Measurements from ENCODE around the gene TFAM. TPM values are rescaled to one million over a fixed set of nuclear protein-coding genes. Genes with fewer than 3 reads are reported as not detected.

Gene TFAM
- total RNA-seq, 1 experiment from 2014 or later = 74.4 TPM

DNA sequence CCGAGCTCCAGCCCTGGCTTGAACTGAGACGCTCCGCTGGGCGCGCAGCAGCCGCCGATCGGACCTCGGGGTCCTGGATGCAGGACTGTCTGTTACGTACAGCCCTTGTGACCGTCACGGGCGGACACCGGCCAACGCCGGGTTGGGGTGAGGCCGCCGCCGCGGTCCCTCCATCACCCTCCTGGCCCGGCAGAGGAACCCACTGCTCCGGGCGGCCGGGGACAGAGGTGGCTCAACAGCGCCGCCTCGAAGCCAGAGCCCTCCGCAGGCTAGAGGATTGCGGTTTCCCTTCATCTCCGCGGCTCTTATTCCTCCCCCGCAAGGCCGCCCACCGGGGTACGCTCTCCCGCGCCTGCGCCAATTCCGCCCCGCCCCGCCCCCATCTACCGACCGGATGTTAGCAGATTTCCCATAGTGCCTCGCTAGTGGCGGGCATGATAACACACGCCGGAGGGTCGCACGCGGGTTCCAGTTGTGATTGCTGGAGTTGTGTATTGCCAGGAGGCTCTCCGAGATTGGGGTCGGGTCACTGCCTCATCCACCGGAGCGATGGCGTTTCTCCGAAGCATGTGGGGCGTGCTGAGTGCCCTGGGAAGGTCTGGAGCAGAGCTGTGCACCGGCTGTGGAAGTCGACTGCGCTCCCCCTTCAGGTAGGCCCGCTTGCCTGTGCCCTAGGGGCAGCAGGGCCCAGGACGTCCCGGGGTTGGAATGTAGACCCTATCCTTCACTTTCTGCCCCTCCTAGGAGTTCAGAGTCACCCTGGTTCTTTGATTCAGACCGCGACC, at the start of gene TFAM (continued):
- TF ChIP-seq, protein P1, sequence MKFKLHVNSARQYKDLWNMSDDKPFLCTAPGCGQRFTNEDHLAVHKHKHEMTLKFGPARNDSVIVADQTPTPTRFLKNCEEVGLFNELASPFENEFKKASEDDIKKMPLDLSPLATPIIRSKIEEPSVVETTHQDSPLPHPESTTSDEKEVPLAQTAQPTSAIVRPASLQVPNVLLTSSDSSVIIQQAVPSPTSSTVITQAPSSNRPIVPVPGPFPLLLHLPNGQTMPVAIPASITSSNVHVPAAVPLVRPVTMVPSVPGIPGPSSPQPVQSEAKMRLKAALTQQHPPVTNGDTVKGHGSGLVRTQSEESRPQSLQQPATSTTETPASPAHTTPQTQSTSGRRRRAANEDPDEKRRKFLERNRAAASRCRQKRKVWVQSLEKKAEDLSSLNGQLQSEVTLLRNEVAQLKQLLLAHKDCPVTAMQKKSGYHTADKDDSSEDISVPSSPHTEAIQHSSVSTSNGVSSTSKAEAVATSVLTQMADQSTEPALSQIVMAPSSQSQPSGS (CRISPR knock-in tag; IDR thresholded peaks at IDR 0.05; ENCODE audit: borderline replicate concordance, low read depth) = no peak
- TF ChIP-seq, protein P2, sequence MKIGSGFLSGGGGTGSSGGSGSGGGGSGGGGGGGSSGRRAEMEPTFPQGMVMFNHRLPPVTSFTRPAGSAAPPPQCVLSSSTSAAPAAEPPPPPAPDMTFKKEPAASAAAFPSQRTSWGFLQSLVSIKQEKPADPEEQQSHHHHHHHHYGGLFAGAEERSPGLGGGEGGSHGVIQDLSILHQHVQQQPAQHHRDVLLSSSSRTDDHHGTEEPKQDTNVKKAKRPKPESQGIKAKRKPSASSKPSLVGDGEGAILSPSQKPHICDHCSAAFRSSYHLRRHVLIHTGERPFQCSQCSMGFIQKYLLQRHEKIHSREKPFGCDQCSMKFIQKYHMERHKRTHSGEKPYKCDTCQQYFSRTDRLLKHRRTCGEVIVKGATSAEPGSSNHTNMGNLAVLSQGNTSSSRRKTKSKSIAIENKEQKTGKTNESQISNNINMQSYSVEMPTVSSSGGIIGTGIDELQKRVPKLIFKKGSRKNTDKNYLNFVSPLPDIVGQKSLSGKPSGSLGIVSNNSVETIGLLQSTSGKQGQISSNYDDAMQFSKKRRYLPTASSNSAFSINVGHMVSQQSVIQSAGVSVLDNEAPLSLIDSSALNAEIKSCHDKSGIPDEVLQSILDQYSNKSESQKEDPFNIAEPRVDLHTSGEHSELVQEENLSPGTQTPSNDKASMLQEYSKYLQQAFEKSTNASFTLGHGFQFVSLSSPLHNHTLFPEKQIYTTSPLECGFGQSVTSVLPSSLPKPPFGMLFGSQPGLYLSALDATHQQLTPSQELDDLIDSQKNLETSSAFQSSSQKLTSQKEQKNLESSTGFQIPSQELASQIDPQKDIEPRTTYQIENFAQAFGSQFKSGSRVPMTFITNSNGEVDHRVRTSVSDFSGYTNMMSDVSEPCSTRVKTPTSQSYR (CRISPR knock-in tag; IDR thresholded peaks at IDR 0.05) = peak; percentile 91
- no peak for TF ChIP-seq TEAD4 (CRISPR knock-in tag; IDR thresholded peaks at IDR 0.05)
- TF ChIP-seq FOXJ3 (CRISPR knock-in tag; IDR thresholded peaks at IDR 0.05; ENCODE audit: borderline replicate concordance) = no peak
- TF ChIP-seq, protein P3, sequence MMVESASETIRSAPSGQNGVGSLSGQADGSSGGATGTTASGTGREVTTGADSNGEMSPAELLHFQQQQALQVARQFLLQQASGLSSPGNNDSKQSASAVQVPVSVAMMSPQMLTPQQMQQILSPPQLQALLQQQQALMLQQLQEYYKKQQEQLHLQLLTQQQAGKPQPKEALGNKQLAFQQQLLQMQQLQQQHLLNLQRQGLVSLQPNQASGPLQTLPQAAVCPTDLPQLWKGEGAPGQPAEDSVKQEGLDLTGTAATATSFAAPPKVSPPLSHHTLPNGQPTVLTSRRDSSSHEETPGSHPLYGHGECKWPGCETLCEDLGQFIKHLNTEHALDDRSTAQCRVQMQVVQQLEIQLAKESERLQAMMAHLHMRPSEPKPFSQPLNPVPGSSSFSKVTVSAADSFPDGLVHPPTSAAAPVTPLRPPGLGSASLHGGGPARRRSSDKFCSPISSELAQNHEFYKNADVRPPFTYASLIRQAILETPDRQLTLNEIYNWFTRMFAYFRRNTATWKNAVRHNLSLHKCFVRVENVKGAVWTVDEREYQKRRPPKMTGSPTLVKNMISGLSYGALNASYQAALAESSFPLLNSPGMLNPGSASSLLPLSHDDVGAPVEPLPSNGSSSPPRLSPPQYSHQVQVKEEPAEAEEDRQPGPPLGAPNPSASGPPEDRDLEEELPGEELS (CRISPR knock-in tag; IDR thresholded peaks at IDR 0.05) = no peak
- no peak for TF ChIP-seq GTF2I (CRISPR knock-in tag; conservative IDR thresholded peaks at IDR 0.05)
- TF ChIP-seq, protein P4, sequence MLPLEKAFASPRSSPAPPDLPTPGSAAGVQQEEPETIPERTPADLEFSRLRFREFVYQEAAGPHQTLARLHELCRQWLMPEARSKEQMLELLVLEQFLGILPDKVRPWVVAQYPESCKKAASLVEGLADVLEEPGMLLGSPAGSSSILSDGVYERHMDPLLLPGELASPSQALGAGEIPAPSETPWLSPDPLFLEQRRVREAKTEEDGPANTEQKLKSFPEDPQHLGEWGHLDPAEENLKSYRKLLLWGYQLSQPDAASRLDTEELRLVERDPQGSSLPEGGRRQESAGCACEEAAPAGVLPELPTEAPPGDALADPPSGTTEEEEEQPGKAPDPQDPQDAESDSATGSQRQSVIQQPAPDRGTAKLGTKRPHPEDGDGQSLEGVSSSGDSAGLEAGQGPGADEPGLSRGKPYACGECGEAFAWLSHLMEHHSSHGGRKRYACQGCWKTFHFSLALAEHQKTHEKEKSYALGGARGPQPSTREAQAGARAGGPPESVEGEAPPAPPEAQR (CRISPR knock-in tag; IDR thresholded peaks at IDR 0.05) = no peak
- TF ChIP-seq ZNF317 (CRISPR knock-in tag; IDR thresholded peaks at IDR 0.05; ENCODE audit: borderline replicate concordance, low read depth) = 0 out of 2 replicates have a peak, but pooled peaks have one; percentile 24
- TF ChIP-seq, protein P5, sequence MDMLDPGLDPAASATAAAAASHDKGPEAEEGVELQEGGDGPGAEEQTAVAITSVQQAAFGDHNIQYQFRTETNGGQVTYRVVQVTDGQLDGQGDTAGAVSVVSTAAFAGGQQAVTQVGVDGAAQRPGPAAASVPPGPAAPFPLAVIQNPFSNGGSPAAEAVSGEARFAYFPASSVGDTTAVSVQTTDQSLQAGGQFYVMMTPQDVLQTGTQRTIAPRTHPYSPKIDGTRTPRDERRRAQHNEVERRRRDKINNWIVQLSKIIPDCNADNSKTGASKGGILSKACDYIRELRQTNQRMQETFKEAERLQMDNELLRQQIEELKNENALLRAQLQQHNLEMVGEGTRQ (CRISPR knock-in tag; IDR thresholded peaks at IDR 0.05) = 0 out of 2 replicates have a peak, but pooled peaks have one; percentile 14
- no peak for TF ChIP-seq NFATC4 (CRISPR knock-in tag; IDR thresholded peaks at IDR 0.05)
- no peak for TF ChIP-seq CREM (CRISPR knock-in tag; IDR thresholded peaks at IDR 0.05)
- TF ChIP-seq ZNF396 (CRISPR knock-in tag; IDR thresholded peaks at IDR 0.05; ENCODE audit: borderline replicate concordance) = no peak
- TF ChIP-seq NR3C1 (CRISPR knock-in tag; conservative IDR thresholded peaks at IDR 0.05; ENCODE audit: low read depth) = no peak
- TF ChIP-seq ZNF121 (CRISPR knock-in tag; IDR thresholded peaks at IDR 0.05) = no peak
- TF ChIP-seq GRHL2 (CRISPR knock-in tag; IDR thresholded peaks at IDR 0.05; ENCODE audit: insufficient replicate concordance, severe bottlenecking) = no peak
- no peak for TF ChIP-seq OVOL2 (CRISPR knock-in tag; IDR thresholded peaks at IDR 0.05; ENCODE audit: borderline replicate concordance)
- TF ChIP-seq, protein P6, sequence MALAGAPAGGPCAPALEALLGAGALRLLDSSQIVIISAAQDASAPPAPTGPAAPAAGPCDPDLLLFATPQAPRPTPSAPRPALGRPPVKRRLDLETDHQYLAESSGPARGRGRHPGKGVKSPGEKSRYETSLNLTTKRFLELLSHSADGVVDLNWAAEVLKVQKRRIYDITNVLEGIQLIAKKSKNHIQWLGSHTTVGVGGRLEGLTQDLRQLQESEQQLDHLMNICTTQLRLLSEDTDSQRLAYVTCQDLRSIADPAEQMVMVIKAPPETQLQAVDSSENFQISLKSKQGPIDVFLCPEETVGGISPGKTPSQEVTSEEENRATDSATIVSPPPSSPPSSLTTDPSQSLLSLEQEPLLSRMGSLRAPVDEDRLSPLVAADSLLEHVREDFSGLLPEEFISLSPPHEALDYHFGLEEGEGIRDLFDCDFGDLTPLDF (CRISPR knock-in tag; IDR thresholded peaks at IDR 0.05) = 0 out of 2 replicates have a peak, but pooled peaks have one; percentile 47
- TF ChIP-seq, protein P7, sequence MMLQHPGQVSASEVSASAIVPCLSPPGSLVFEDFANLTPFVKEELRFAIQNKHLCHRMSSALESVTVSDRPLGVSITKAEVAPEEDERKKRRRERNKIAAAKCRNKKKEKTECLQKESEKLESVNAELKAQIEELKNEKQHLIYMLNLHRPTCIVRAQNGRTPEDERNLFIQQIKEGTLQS (CRISPR knock-in tag; conservative IDR thresholded peaks at IDR 0.05) = no peak
- TF ChIP-seq HMGA2 (CRISPR knock-in tag; IDR thresholded peaks at IDR 0.05) = no peak
- TF ChIP-seq, protein P8, sequence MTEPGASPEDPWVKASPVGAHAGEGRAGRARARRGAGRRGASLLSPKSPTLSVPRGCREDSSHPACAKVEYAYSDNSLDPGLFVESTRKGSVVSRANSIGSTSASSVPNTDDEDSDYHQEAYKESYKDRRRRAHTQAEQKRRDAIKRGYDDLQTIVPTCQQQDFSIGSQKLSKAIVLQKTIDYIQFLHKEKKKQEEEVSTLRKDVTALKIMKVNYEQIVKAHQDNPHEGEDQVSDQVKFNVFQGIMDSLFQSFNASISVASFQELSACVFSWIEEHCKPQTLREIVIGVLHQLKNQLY (CRISPR knock-in tag; IDR thresholded peaks at IDR 0.05) = no peak
- TF ChIP-seq, protein P9, sequence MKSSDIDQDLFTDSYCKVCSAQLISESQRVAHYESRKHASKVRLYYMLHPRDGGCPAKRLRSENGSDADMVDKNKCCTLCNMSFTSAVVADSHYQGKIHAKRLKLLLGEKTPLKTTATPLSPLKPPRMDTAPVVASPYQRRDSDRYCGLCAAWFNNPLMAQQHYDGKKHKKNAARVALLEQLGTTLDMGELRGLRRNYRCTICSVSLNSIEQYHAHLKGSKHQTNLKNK (CRISPR knock-in tag; IDR thresholded peaks at IDR 0.05) = no peak
- TF ChIP-seq, protein P10, sequence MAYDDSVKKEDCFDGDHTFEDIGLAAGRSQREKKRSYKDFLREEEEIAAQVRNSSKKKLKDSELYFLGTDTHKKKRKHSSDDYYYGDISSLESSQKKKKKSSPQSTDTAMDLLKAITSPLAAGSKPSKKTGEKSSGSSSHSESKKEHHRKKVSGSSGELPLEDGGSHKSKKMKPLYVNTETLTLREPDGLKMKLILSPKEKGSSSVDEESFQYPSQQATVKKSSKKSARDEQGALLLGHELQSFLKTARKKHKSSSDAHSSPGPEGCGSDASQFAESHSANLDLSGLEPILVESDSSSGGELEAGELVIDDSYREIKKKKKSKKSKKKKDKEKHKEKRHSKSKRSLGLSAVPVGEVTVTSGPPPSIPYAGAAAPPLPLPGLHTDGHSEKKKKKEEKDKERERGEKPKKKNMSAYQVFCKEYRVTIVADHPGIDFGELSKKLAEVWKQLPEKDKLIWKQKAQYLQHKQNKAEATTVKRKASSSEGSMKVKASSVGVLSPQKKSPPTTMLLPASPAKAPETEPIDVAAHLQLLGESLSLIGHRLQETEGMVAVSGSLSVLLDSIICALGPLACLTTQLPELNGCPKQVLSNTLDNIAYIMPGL (CRISPR knock-in tag; IDR thresholded peaks at IDR 0.05) = peak; percentile 98
- TF ChIP-seq, protein P11, sequence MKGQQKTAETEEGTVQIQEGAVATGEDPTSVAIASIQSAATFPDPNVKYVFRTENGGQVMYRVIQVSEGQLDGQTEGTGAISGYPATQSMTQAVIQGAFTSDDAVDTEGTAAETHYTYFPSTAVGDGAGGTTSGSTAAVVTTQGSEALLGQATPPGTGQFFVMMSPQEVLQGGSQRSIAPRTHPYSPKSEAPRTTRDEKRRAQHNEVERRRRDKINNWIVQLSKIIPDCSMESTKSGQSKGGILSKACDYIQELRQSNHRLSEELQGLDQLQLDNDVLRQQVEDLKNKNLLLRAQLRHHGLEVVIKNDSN (CRISPR knock-in tag; IDR thresholded peaks at IDR 0.05) = no peak

Measured in WTC11 (cell line).